ENCODE data around the gene SUSD1.

SUSD1 gene

DNA sequence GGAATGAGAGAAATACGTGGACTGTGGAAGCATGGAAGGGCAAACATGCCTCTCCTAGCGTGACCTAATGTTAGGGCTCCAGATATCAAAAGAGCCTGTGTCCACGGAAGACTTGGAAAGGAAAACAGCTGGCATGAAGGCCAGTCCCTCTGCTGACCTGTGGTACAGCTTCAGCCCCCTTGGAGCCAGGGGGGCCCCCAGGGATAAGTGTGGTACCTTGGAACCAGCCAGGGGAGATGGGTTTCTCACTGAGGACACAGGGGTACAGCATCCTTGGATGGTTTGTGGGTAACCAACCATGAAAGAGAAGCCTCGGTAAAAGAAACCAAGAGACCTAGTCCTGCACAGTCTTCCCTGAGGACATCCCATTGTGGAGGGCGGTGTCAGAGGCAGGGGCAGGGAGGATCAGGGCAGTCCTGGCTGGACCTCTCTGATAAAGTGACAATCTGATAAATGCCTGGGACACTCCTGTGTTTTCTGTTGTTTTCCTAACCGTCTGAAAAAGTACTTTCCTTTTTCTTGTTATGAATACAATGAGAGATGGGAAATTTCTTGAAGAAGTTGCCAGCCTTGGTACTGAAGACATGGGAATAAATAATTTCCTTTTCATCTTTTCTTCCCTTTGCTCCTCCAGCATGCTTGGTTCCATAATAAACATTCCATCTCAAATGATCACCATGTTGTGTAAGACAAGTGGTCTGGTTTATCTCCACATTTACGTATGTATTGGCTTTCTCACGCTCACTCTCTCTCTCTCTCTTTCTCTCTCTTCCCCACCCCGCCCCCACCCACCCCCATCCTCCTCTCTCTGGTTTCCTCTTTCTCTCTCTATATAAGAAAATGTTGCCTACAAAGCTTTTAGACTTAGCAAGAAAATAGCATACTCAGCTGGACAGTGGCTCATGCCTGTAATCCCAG, 102.1 kb downstream of the SUSD1 start:
- no peaks in the 10 kb centered on the region for H3K36me3 ChIP-seq (ENCODE audit: control insufficient read depth, insufficient read depth, low read length)
- no peak overlapping the region for H3K27ac ChIP-seq (ENCODE audit: low read length)
- H3K4me1 ChIP-seq (ENCODE audit: control insufficient read depth, insufficient read depth, low read length), result no peaks in the 10 kb centered on the region
- 100% methylated on average over 1 of the region's 9 CpGs for WGBS (ENCODE audit: insufficient coverage, insufficient read length)
- H3K27me3 ChIP-seq (ENCODE audit: control insufficient read depth, insufficient read depth, low read length), result no peaks in the 10 kb centered on the region
- DNase-seq (ENCODE audit: low read depth, low spot score), result no peak
- H3K9me3 ChIP-seq (ENCODE audit: control insufficient read depth, insufficient read depth, low read length), result no peaks in the 10 kb centered on the region
- H3K4me3 ChIP-seq (ENCODE audit: low read length), result no peak overlapping the region

DNA sequence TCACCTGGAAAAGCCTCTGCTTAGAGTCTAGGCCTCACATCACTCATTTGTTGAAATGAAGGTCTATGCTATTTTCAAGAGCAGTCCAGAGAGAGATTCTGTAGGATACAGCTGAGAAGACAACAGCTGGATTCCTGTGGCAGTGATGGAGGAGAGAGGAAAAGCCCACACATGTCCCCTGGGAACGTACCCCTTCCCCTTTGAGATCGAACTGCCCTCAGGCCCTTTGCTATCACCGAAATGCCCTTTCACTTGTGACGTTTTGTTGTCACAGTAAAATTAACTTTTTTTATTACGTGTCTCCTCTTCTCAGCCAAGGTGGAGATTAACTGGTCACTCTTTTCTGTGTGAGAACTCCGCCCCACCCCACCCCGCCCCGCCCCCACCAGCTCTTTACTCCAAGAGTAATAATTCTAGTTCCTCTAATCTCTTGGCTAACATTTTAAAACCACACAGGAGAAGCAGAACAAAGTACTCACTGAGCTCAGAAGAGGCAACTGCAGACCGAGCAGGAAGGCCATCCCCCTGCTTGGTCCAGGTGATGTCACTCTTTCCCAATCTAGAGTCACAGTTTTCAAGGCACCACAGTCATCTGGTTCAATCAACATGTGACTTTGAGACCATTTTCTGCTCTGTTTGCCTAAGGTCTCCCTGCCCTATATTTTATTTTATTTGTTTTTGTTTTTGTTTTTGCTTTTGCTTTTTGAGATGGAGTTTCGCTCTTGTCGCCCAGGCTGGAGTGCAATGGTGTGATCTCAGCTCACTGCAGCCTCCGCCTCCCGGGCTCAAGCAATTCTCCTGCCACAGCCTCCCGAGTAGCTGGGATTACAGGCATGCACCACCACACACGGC, 105.6 kb downstream of the SUSD1 start:
- Histone ChIP-seq H3K27ac (ENCODE audit: low read length) (no peak overlapping the region), H3K4me3 (ENCODE audit: low read length) (no peak overlapping the region), H3K27me3 (ENCODE audit: control insufficient read depth, insufficient read depth, low read length) (no peaks in the 10 kb centered on the region), H3K4me1 (ENCODE audit: control insufficient read depth, insufficient read depth, low read length) (no peaks in the 10 kb centered on the region), H3K36me3 (ENCODE audit: control insufficient read depth, insufficient read depth, low read length) (no peaks in the 10 kb centered on the region), H3K9me3 (ENCODE audit: control insufficient read depth, insufficient read depth, low read length) (no peaks in the 10 kb centered on the region)
- DNase-seq (ENCODE audit: low read depth, low spot score), result no peak
- no CpG with 5 or more reads among the region's 15 CpGs for WGBS (ENCODE audit: insufficient coverage, insufficient read length)

DNA sequence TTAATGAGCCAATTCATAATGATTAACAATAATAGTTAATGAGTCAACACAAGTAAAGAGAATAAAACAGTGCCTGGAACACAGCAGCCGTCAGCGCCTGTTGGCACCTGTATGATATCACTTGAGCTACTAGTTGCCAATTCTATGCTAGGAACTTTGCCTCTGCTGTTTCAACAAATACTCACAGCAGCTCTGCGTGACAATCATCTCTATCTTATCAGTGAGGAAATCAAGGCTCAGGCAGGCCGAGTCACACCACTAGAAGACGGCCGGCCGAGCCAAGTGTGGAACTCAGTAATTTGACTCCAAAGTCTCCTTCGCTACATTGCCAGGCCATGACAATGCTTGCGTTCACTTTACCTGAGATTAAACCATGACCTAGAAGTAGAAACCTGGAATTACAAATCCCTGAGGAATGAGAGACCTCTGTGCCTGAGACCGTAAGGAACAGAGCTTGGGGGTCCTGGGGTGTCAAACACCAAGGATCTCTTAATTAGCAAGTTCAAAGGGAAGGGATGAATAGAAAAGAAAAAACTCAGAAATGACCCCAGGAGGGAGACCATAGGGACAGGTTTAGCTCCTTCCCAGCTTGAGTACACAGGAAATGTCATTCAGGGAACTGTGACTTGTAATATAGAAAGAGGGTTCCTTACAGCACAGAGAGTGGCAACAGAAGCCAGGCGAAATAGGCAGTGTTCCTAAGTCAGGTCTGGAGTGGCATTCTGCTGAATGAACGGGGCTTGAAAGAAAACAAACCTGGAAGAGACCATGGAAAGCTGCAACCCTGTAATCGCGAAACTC, 109.1 kb downstream of the SUSD1 start:
- Histone ChIP-seq H3K4me3 (ENCODE audit: low read length) (no peak overlapping the region), H3K4me1 (ENCODE audit: control insufficient read depth, insufficient read depth, low read length) (no peaks in the 10 kb centered on the region), H3K27ac (ENCODE audit: low read length) (no peak overlapping the region), H3K36me3 (ENCODE audit: control insufficient read depth, insufficient read depth, low read length) (no peaks in the 10 kb centered on the region), H3K27me3 (ENCODE audit: control insufficient read depth, insufficient read depth, low read length) (no peaks in the 10 kb centered on the region), H3K9me3 (ENCODE audit: control insufficient read depth, insufficient read depth, low read length) (no peaks in the 10 kb centered on the region)
- WGBS (ENCODE audit: insufficient coverage, insufficient read length), result no CpG with 5 or more reads among the region's 14 CpGs
- no peak for DNase-seq (ENCODE audit: low read depth, low spot score)

DNA sequence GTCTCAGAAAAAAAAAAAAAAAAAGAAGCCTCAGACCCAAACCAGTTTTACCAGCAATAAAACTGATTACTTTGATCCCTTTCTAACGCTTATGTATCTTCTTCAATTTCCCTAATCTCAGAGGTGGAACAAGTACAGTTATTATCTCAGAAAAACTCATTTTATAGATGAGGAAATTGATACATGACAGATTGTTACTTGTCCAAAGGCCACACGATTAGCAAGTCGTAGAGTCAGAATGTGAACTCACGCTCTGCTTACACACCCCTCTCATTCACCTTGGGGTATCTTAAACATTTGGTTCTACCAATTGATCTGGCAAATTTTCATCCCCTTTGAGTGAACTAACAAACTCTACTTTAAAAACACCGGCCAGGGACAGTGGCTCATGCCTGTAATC, 110.2 kb downstream of the SUSD1 start:
- Histone ChIP-seq H3K4me3 (ENCODE audit: low read length) (no peak overlapping the region), H3K27ac (ENCODE audit: low read length) (no peak overlapping the region), H3K9me3 (ENCODE audit: control insufficient read depth, insufficient read depth, low read length) (no peaks in the 10 kb centered on the region), H3K36me3 (ENCODE audit: control insufficient read depth, insufficient read depth, low read length) (no peaks in the 10 kb centered on the region), H3K4me1 (ENCODE audit: control insufficient read depth, insufficient read depth, low read length) (no peaks in the 10 kb centered on the region), H3K27me3 (ENCODE audit: control insufficient read depth, insufficient read depth, low read length) (no peaks in the 10 kb centered on the region)
- DNase-seq (ENCODE audit: low read depth, low spot score), result no peak
- WGBS (ENCODE audit: insufficient coverage, insufficient read length), result no CpG with 5 or more reads among the region's 5 CpGs

DNA sequence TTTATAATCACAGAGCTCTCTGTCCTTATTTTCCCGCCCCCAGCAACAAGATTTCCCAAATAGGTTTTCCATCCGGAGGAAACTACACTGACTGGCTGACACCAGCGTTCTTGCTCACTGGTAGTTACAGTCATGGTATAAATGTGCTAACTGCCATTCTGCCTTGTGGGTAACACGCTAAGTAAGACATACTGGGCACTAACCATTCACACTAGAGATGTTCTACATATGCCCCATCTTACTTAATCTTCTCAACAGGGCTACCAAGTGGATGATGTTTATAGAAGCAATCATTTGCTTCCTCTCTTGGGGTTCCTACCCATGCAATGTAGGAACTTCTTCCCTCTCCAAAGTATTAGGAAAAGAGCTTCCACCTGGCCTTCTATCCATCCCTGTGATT, 111.5 kb downstream of the SUSD1 start:
- Histone ChIP-seq H3K4me1 (ENCODE audit: control insufficient read depth, insufficient read depth, low read length) (no peaks in the 10 kb centered on the region), H3K9me3 (ENCODE audit: control insufficient read depth, insufficient read depth, low read length) (no peaks in the 10 kb centered on the region), H3K27ac (ENCODE audit: low read length) (no peak overlapping the region), H3K4me3 (ENCODE audit: low read length) (no peak overlapping the region), H3K36me3 (ENCODE audit: control insufficient read depth, insufficient read depth, low read length) (no peaks in the 10 kb centered on the region), H3K27me3 (ENCODE audit: control insufficient read depth, insufficient read depth, low read length) (no peaks in the 10 kb centered on the region)
- no peak for DNase-seq (ENCODE audit: low read depth, low spot score)
- no CpG with 5 or more reads among the region's 4 CpGs for WGBS (ENCODE audit: insufficient coverage, insufficient read length)

DNA sequence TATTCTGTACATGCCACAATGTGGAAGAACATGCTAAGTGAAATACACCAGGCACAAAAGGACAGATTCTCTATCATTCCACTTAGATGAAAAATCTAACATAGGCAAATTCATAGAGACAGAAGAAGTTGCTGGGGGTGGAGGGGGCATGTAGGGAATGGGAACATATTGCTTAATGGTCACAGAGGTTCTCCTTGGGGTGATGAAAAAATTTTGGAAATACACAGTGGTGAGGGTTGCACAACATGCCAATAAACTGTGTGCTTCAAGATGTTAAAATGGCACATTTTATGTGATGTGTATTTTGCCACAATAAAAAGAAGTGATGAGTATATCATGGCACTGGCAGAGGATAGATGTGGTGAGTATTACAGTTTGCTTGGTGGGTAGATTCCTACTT, 111.9 kb downstream of the SUSD1 start:
- H3K4me1 ChIP-seq (ENCODE audit: control insufficient read depth, insufficient read depth, low read length), result no peaks in the 10 kb centered on the region
- no peak overlapping the region for H3K4me3 ChIP-seq (ENCODE audit: low read length)
- no peaks in the 10 kb centered on the region for H3K27me3 ChIP-seq (ENCODE audit: control insufficient read depth, insufficient read depth, low read length)
- H3K36me3 ChIP-seq (ENCODE audit: control insufficient read depth, insufficient read depth, low read length), result no peaks in the 10 kb centered on the region
- no peak overlapping the region for H3K27ac ChIP-seq (ENCODE audit: low read length)
- no peaks in the 10 kb centered on the region for H3K9me3 ChIP-seq (ENCODE audit: control insufficient read depth, insufficient read depth, low read length)
- DNase-seq (ENCODE audit: low read depth, low spot score), result no peak

DNA sequence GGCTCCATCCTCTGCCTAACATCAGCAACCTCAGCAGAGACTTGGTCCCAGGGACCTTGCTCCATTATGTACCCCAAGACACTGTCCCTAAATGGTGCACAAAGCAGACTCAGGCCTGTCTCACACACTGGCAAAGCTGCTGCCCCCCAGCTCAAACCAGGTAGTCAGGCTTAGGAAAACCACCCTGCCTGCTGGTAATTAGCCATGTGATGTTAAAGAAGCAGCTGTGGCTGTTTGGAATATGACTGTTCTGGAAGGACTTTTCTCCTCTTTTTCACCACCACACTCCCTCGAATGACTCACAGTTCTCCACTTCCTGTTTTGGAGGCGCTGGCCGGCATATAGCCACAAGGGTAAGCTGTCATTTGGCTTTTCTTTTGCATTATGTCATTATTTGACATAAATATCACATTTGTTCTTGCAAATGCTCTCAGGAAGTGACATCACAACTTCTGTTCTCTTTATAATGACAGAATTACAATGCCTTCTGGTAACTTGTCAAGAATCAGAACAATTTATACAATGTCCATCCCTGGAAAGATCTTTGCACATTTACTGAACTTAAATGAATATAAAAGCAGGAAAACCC, 113.9 kb downstream of the SUSD1 start:
- no CpG with 5 or more reads among the region's 3 CpGs for WGBS (ENCODE audit: insufficient coverage, insufficient read length)
- no peaks in the 10 kb centered on the region for H3K27me3 ChIP-seq (ENCODE audit: control insufficient read depth, insufficient read depth, low read length)
- no peak overlapping the region for H3K4me3 ChIP-seq (ENCODE audit: low read length)
- no peak overlapping the region for H3K27ac ChIP-seq (ENCODE audit: low read length)
- no peak for DNase-seq (ENCODE audit: low read depth, low spot score)
- H3K4me1 ChIP-seq (ENCODE audit: control insufficient read depth, insufficient read depth, low read length), result no peaks in the 10 kb centered on the region
- no peaks in the 10 kb centered on the region for H3K9me3 ChIP-seq (ENCODE audit: control insufficient read depth, insufficient read depth, low read length)
- H3K36me3 ChIP-seq (ENCODE audit: control insufficient read depth, insufficient read depth, low read length), result no peaks in the 10 kb centered on the region

DNA sequence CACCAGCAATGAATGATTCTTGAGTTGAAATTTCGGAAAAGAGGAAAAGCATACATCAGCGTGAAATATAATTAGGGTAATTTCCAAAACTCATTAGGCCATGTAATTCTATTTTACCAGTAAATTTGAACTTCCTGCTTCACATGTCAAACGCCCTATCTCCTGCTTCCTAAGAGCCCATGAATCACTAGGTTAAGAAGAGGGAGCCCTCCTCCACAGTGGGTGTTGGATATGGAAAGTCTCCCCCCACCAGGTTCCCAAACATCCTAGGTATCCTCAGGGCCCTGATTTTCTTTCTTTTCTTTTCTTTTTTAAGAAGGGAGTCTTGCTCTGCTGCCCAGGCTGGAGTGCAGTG, 115.2 kb downstream of the SUSD1 start:
- no peak for DNase-seq (ENCODE audit: low read depth, low spot score)
- Histone ChIP-seq H3K4me3 (ENCODE audit: low read length) (no peak overlapping the region), H3K27ac (ENCODE audit: low read length) (no peak overlapping the region), H3K4me1 (ENCODE audit: control insufficient read depth, insufficient read depth, low read length) (no peaks in the 10 kb centered on the region), H3K36me3 (ENCODE audit: control insufficient read depth, insufficient read depth, low read length) (no peaks in the 10 kb centered on the region), H3K27me3 (ENCODE audit: control insufficient read depth, insufficient read depth, low read length) (no peaks in the 10 kb centered on the region), H3K9me3 (ENCODE audit: control insufficient read depth, insufficient read depth, low read length) (no peaks in the 10 kb centered on the region)
- WGBS (ENCODE audit: insufficient coverage, insufficient read length), result no CpG with 5 or more reads among the region's 3 CpGs

DNA sequence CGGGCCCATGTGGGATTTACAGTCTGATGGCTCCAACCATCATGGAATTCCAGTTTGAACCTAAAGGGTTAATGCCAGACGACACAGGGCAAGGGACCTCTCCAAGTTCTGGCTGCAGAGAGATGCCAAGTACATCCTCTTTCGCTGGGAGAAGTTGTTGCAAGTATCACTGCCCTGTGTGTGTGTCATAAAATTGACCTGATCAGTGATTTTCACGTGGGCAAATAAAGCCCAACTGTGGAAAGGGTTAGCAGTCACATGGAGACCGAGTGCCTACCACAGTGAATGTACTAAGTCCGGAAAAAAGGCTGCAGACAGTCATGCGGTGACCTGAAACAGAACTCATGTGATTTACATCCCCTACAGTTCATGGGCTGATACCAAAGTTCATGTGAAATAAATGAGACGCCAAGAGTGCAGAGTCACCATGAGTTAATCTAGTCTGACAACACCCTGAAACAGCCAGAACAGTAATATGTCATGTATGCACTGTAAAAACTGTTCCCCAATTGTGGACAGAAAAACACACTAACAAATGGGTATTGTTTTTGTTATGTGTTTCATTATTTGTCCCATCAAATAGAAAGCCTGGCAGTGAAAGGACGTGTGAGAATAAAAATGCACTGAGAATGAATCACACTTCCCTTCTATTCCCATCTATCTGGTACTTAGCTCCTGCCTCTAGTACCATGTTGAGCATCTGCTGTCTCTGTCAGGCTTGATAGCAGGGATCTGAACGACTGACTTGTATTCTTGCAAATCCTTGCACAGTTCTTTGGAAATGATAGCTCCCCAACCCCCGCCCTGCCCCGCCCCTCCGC, 115.7 kb downstream of the SUSD1 start:
- Histone ChIP-seq H3K9me3 (ENCODE audit: control insufficient read depth, insufficient read depth, low read length) (no peaks in the 10 kb centered on the region), H3K27me3 (ENCODE audit: control insufficient read depth, insufficient read depth, low read length) (no peaks in the 10 kb centered on the region), H3K4me1 (ENCODE audit: control insufficient read depth, insufficient read depth, low read length) (no peaks in the 10 kb centered on the region), H3K36me3 (ENCODE audit: control insufficient read depth, insufficient read depth, low read length) (no peaks in the 10 kb centered on the region), H3K4me3 (ENCODE audit: low read length) (no peak overlapping the region), H3K27ac (ENCODE audit: low read length) (no peak overlapping the region)
- DNase-seq (ENCODE audit: low read depth, low spot score), result no peak
- no CpG with 5 or more reads among the region's 13 CpGs for WGBS (ENCODE audit: insufficient coverage, insufficient read length)

All from iPS DF 6.9 (cell line).